Activated CD8-positive, alpha-beta T cell treated with anti-CD3 and anti-CD28 coated beads for 36 hours (primary cell): ENCODE data around the gene FAM240A. TPM values are rescaled to one million over a fixed set of nuclear protein-coding genes. Genes with fewer than 3 reads are reported as not detected.

Experiments used
- ATAC-seq: fragments of 200-7000 bp; cut with Tn5 transposase; one replicate; pipeline ENCODE4 v1.10.0; 2021; ENCODE audit warnings: mild to moderate bottlenecking, moderate library complexity
- CTCF ChIA-PET: fragments of 350-600 bp; sonication (Branson Sonifier 250); formaldehyde crosslinking; loops from one replicate; lab custom pipeline; 2021; ENCODE audit warnings: antibody characterized with exemption; lab: Charles Lee
- POLR2A ChIA-PET: fragments of 350-600 bp; sonication (Branson Sonifier 250); formaldehyde crosslinking; loops from one replicate; lab custom pipeline; 2021; ENCODE audit warnings: antibody characterized with exemption; lab: Charles Lee
- DNase-seq: peaks from one replicate; pipeline ENCODE4 v3.0.0-alpha.2; 2020
- H3K27ac Mint-ChIP-seq: one replicate; pipeline ENCODE4 v1.8.0; 2021; ENCODE audit warnings: mild to moderate bottlenecking, mixed read lengths
- H3K27me3 Mint-ChIP-seq: one replicate; pipeline ENCODE4 v1.8.0; 2021; ENCODE audit warnings: mixed read lengths
- H3K36me3 Mint-ChIP-seq: one replicate; pipeline ENCODE4 v1.8.0; 2021; ENCODE audit warnings: low read depth, mixed read lengths
- H3K4me1 Mint-ChIP-seq: one replicate; pipeline ENCODE4 v1.8.0; 2021; ENCODE audit warnings: low read depth, mixed read lengths
- H3K4me3 Mint-ChIP-seq: one replicate; pipeline ENCODE4 v1.8.0; 2021; ENCODE audit warnings: mild to moderate bottlenecking, moderate library complexity, mixed read lengths
- H3K9me3 Mint-ChIP-seq: one replicate; pipeline ENCODE4 v1.8.0; 2021; ENCODE audit warnings: mixed read lengths
- intact Hi-C: fragments of 100-400 bp; cut with micrococcal nuclease; formaldehyde crosslinking; loops from one replicate; pipeline ENCODE4 v1.10.0; 2022
- total RNA-seq, 2 experiments: library from RNA; stranded (reverse); gene quantifications; one replicate each; pipeline ENCODE4 v1.2.3, GENCODE V29; 2021
- TF ChIP-seq, protein P1 (sequence below): fragments of 200-600 bp; IDR thresholded peaks from one replicate; pipeline ENCODE4 v1.8.0; 2022; ENCODE audit warnings: antibody characterized with exemption, mild to moderate bottlenecking

FAM240A gene
- total RNA-seq, 2 experiments from 2014 or later: not detected

- Mint-ChIP-seq H3K4me1 (no peaks in the 10 kb centered on the region), H3K27ac (no peak overlapping the region), H3K9me3 (peaks cover 6% of the 10 kb centered on the region), H3K36me3 (no peaks in the 10 kb centered on the region), H3K4me3 (no peak overlapping the region), H3K27me3 (peaks cover 14% of the 10 kb centered on the region)
- ATAC-seq (no peak), DNase-seq (no peak)
- POLR2A ChIA-PET: interaction anchor here (1.2 kb wide), 1 partner anchor 9 kb away, joined by 5 read pairs; no protein-coding TSS in a partner anchor
- CTCF ChIA-PET: no interaction called here
- intact Hi-C loops: no loop called here
- TF ChIP-seq, protein P1, sequence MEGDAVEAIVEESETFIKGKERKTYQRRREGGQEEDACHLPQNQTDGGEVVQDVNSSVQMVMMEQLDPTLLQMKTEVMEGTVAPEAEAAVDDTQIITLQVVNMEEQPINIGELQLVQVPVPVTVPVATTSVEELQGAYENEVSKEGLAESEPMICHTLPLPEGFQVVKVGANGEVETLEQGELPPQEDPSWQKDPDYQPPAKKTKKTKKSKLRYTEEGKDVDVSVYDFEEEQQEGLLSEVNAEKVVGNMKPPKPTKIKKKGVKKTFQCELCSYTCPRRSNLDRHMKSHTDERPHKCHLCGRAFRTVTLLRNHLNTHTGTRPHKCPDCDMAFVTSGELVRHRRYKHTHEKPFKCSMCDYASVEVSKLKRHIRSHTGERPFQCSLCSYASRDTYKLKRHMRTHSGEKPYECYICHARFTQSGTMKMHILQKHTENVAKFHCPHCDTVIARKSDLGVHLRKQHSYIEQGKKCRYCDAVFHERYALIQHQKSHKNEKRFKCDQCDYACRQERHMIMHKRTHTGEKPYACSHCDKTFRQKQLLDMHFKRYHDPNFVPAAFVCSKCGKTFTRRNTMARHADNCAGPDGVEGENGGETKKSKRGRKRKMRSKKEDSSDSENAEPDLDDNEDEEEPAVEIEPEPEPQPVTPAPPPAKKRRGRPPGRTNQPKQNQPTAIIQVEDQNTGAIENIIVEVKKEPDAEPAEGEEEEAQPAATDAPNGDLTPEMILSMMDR: no peak
Measured at GRCh38 chr3:46649436-46649835, 37.1 kb downstream of the FAM240A start.

DNA sequence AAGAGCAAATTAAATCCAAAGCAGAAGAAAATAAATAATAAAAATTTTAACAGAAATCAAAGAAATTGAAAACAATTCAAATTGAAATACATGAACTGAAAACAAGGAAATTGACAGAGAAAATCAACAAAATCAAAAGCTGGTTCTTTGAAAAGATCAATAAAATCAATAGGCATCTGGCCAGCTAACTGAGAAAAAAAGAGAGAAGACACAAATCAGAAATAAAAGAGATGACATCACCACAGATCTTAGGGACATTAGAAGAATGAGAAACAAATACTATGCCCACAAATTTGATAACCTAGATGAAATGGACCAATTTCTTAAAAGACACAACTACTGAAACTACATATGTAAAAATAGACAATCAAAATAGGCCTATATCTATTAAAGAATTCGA, 38.8 kb downstream of the FAM240A start:
- H3K36me3 Mint-ChIP-seq: no peaks in the 10 kb centered on the region
- peaks cover 6% of the 10 kb centered on the region for H3K9me3 Mint-ChIP-seq
- DNase-seq: no peak
- TF ChIP-seq, protein P1: no peak
- no peak for ATAC-seq
- intact Hi-C loops: no loop called here
- H3K4me1 Mint-ChIP-seq: no peaks in the 10 kb centered on the region
- ChIA-PET POLR2A (interaction anchor here (0.6 kb wide), 1 partner anchor 22 kb away, joined by 3 read pairs; no protein-coding TSS in a partner anchor), CTCF (interaction anchor here (0.6 kb wide), 1 partner anchor 135 kb away, joined by 3 read pairs; no protein-coding TSS in a partner anchor)
- H3K27me3 Mint-ChIP-seq: peaks cover 10% of the 10 kb centered on the region
- no peak overlapping the region for H3K27ac Mint-ChIP-seq
- H3K4me3 Mint-ChIP-seq: no peak overlapping the region

GRCh38 chr3:46655271-46655670, 42.9 kb downstream of the FAM240A start:
- TF ChIP-seq, protein P1: no peak
- H3K27ac Mint-ChIP-seq: no peak overlapping the region
- intact Hi-C loops: no loop called here
- ChIA-PET CTCF (interaction anchor here (1.0 kb wide), 1 partner anchor 167 kb away, joined by 4 read pairs; no protein-coding TSS in a partner anchor), POLR2A (no interaction called here)
- no peaks in the 10 kb centered on the region for H3K4me1 Mint-ChIP-seq
- H3K4me3 Mint-ChIP-seq: no peak overlapping the region
- peaks cover 4% of the 10 kb centered on the region for H3K27me3 Mint-ChIP-seq
- ATAC-seq: no peak
- DNase-seq: no peak
- no peaks in the 10 kb centered on the region for H3K36me3 Mint-ChIP-seq
- peaks cover 6% of the 10 kb centered on the region for H3K9me3 Mint-ChIP-seq

DNA sequence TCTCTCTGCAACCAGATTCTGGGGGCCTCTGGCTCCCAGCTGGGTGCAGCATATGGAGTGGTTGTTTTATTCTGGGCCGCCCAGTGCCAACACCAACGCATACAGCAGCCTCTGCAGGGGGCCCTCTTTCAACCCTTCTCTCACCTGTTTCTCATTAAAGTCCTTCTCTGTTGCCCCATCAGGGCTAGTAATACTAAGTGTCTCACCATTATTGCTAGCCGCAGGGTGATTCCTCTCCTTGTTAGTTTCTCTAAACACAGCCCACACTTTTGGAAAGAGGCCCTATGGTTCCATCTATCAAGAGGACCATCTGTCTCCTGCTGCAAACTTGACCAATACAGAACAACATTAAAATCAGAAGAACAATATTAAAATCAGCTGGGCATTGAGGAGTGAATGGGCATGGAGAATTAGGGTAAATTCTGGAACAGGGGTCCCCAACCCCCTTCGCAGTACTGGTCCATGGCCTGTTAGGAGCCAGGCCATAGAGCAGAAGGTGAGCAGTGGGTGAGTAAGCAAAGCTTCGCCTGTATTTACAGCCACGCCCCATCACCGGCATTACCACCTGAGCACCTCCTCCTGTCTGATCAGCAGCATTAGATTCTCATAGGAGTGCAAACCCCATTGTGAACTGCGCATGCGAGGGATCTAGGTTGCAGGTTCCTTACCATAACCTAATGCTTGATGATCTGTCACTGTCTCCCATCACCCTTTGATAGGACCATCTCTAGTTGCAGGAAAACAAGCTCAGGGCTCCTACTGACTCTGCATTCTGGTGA, 44.6 kb downstream of the FAM240A start:
- TF ChIP-seq, protein P1: no peak
- ATAC-seq (no peak), DNase-seq (no peak)
- Mint-ChIP-seq H3K27me3 (no peaks in the 10 kb centered on the region), H3K36me3 (no peaks in the 10 kb centered on the region), H3K9me3 (peaks cover 4% of the 10 kb centered on the region), H3K4me1 (no peaks in the 10 kb centered on the region), H3K27ac (no peak overlapping the region), H3K4me3 (no peak overlapping the region)
- POLR2A ChIA-PET: no interaction called here
- intact Hi-C loops: no loop called here
- CTCF ChIA-PET: no interaction called here

DNA sequence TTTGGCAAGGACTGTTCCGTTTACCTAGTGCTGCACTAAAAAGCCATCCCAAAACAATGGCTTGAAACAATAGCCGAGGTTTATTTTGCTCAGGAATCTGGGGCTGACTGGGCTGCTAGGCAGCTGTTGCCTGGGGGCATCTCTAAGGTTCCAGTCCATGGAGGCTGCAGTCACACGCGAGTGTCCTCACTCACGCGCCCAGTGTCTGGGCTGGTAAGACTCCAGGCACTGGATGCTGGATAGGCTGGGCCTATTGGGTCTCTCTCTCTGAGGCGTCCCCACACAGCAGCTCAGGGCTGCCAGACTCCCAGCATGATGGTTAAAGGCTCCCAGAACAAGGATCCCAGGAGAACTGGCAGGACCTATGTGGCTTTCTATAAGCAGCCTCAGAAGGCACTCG, 47.0 kb downstream of the FAM240A start:
- Mint-ChIP-seq H3K4me1 (no peaks in the 10 kb centered on the region), H3K4me3 (no peak overlapping the region), H3K9me3 (no peaks in the 10 kb centered on the region), H3K27me3 (no peaks in the 10 kb centered on the region), H3K27ac (no peak overlapping the region), H3K36me3 (no peaks in the 10 kb centered on the region)
- DNase-seq (no peak), ATAC-seq (no peak)
- ChIA-PET POLR2A (no interaction called here), CTCF (interaction anchor here (1.1 to 1.6 kb wide), 3 partner anchors 7 to 171 kb away, joined by 3 to 4 read pairs (median 3); no protein-coding TSS in a partner anchor)
- intact Hi-C loops: no loop called here
- TF ChIP-seq, protein P1: no peak
